GM21576 (cell line): ENCODE measurements around the gene G6PD.
"Not testable (repeated sequence)": the region's sequence is repeated elsewhere in the genome, so short reads cannot be mapped to it uniquely, and the experiment has no call there.

Experiments
- ATAC-seq: cut with Tn5 transposase; IDR thresholded peaks from one replicate; pipeline ENCODE4 v1.9.1; 2021; ENCODE audit warnings: mild to moderate bottlenecking, moderate library complexity; ENCODE audit not compliant: unreplicated experiment

G6PD gene

GRCh38 chrX:154515966-154516655, 30.5 kb downstream of the G6PD start, which contains the start of gene FAM3A:
FAM3A (minus strand) TSS chrX:154516232; CDS start chrX:154515772, 460 bp downstream.
- peak; percentile 82 for ATAC-seq

DNA sequence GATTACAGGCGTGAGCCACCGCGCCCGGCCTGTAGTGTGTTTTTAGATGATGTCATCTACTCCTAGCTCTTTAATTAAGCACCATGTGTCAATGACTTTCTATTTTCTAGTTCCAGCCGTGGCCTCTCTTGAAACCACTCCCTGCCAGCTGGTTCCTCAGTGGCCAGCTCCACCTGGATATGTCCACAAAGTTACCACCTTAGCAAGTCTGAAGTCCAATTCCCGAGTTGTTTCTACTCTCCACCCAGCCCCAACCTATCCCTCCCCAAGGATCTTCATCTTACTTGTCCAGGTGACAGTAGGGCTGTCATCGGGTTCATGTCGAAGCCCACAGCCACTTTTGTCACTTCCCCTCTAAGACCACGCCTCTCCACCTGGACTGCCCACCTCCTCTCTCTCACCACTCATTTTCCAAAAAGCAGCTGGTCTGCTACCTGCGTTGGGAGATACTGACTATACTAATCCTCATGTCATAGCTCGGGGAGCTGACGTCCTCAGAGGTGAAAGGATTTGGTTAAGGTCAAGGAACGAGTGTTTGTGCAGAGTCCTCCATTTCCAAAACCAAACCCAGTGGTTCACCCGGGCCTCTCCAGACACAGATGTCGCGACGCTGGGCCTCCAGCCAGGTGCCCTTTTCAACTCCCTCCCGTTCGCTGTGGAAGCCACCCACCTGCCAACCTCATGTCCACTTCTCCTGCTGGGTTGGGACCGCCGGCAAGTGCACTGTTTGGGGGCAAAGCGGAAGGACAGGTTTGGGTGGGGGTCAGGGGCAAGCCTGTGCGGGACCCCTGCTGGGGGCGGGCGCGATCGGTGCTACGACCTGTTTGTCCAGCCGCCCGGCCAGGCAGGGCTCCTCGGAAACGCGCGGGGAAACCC, 31.3 kb downstream of the G6PD start:
- ATAC-seq, result no peak

- no peak for ATAC-seq
Measured at GRCh38 chrX:154513716-154514115, 32.9 kb downstream of the G6PD start.

DNA sequence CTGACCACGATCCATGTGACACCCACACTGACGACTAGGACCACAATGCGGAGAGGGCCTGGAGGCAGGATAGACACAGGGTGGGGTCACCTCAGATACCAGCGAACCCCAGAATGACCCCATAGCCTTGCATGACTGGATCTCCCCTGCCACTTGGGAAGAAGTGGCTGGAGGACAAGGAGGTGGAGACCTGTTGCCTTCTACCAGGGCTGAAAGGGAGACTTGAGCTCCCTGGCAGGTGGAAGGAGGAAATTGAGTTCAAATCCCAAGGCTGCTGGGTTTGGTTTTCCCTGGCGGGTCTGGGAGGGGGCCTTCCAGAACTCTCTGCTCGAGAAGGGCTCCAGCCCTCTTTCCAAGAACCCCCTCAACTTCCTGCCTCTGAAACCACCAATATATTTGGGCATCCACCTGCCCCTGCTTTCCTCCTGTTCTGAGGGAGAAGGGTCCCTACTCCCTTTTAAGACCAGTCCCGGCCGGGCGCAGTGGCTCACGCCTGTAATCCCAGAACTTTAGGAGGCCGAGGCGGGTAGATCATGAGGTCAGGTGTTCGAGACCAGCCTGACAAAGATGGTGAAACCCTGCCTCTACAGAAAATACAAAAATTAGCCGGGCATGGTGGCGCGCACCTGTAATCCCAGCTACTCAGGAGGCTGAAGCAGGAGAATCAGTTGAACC, 33.6 kb downstream of the G6PD start:
- ATAC-seq, result no peak

- ATAC-seq, result no peak
Measured at GRCh38 chrX:154511761-154512160, 34.9 kb downstream of the G6PD start.

- ATAC-seq, result no peak
Measured at GRCh38 chrX:154509455-154509854, 37.2 kb downstream of the G6PD start.

DNA sequence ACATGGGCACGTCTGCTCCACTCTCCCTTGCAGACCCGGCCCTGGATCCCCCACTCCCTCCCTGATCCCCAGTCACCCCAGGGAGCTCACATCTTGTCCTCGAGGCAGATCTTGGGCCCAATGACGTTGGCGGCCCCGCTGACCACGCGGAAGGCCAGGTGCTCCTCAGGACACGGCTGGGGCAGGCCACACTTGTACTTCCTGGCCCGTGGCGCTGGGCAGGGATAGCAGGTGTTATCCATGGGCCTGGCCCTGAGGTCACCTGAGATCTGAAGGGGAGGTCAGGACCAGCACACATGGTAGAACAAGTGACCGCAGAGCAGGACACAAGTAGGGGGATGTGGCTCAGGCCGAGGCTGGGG, 38.3 kb downstream of the G6PD start:
- no peak for ATAC-seq

DNA sequence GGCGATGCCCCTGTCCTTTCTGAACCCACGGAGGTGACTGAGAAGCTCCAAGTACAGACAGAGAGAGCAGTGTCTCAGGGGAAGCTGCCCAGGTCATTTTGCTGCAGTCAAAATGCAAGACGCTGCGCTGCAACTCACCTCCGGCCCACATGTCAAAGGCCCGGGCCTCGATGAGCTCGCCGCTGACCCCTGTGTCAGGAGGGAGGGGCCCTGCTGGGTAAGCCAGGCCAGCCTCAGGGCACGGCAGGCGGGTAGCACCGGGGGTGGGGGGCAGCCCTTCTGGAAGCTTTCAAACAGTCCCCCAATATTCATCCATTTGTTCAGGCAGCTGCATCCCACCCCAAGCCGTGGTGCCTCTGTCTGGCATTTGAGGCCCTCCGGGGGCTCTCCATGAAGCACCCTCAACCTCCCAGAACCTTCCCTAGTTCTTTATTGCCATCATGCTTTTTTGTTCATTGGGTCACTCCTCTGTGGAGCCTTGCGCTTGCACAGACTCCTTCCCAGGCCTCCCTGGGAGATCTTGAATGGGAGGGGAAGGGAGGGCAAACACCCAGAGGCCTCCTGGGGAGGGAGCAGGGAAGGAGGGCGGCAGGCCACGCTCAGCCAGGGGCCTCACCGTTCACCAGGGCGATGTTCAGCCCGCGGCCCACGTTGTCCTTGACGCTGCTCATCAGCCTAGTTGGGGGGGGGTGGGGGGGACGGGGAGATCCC, 38.8 kb downstream of the G6PD start:
- ATAC-seq, result no peak

- no peak for ATAC-seq
Measured at GRCh38 chrX:154506483-154507332, 39.9 kb downstream of the G6PD start.

DNA sequence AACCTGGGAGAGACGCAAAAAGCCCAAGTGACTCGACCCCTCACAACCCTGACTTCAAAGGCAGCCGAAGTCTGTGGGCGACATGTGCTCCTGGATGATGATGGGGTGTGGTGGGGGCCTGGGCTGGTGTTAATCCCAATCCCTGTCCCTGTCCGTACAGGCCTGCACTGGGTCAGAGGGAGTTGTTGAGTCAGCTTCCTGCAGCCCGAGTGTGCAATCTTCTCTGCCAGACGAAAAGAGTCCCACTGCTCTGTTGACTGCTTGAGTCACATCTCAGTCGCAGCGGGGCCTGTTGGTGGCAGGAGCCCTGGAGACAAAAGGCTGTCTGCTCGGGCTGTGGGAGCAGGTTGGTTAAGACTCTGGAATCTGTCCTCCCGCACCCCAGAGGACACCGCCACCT, 40.9 kb downstream of the G6PD start:
- ATAC-seq, result no peak

- ATAC-seq, result no peak
Measured at GRCh38 chrX:154502989-154503388, 43.7 kb downstream of the G6PD start.

GRCh38 chrX:154502098-154502497, 44.5 kb downstream of the G6PD start:
- no peak for ATAC-seq

GRCh38 chrX:154501423-154501822, 45.2 kb downstream of the G6PD start:
- ATAC-seq, result not testable (repeated sequence)

- not testable (repeated sequence) for ATAC-seq
Measured at GRCh38 chrX:154496591-154497137, 50.0 kb downstream of the G6PD start.

GRCh38 chrX:154495472-154495922, 51.1 kb downstream of the G6PD start:
- ATAC-seq, result no peak

- no peak for ATAC-seq
Measured at GRCh38 chrX:154494715-154495114, 51.9 kb downstream of the G6PD start.

DNA sequence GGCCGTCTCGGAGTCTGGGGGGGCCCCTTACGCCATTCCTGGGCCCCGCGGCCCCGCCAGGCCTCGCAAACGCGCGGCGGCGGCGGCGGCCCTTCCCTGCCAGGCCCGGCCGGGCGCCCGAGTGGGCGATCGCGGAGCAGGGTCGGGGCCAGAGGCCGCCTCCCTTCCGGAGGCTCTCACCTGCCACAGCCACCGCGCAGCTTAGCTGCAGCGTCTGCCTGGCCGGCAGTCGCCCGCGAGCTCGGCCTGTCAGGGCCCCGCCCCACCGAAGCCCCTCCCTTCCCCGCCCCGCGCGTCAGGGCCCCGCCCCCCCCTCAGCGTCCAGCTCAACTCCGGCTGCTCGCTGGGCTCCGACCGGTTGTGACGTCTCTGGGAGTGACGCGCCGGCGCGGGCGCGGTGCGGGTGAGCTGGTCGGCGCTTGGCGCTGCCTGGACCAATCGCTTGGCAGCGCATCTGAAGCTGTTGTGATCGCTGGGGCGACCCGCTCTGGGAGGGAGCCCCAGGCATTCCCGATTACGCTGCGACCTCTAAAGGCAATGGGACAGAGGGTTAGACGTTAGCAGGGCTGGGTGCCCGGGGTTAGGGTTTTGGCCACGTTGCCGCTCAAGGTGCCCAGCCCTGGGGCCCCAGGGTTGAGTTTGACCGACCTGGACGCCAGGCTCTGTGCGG, 56.1 kb downstream of the G6PD start, which contains the start of gene SLC10A3:
Gene SLC10A3 (minus strand): TSS at position 216 of the 670 bp plus-strand sequence. CDS start 1,689 bp downstream, outside the sequence.
- ATAC-seq, result peak; percentile 69

DNA sequence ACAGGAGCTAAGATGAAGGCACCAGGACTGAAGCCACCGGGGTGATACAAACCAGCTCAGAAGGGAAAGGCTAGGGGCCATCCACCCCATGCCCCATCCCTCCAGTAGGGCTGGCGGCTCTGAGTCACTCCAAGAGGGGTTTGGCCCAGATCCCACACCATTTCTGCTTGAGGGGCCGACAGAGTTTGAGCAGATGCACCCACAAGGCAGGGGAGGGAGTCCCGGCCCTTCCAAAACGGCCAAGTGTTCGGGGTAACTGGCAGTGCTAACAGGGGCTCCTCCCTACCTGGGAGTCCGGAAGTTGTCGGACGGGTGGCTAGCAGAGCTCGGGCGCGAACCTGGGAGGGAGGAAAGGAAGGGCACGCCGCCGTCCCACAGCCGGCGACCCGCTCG, 56.6 kb downstream of the G6PD start:
- peak; percentile 15 for ATAC-seq

DNA sequence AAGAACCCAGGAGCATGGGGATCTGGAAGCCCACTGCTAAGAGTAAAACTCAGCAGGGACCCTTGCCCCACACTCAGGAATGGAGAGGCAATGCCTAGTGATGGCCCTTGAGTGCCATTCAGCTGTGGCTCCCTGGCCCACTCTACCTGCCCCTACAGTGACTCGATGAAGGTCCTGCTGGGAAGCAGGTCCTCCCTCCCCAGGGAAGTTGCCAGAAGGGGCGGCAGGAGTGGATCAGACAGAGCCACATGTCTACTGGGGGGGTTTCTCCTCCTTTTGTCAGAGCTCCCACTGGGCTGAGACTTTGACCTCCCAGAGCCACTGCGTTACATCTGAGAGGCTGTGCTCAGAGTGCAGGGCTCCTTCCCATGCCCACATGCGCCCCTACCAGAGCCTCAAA, 57.5 kb downstream of the G6PD start:
- no peak for ATAC-seq
